Measurements from ENCODE around the gene DCAF7.

- TF ChIP-seq CTCF (IDR thresholded peaks at IDR 0.05; ENCODE audit: low read length) (no peak), EZH2 (optimal IDR thresholded peaks at IDR 0.05; ENCODE audit: low read depth, low read length) (no peak)
These were observed 34.9 kb upstream of the DCAF7 start for GRCh38 chr17:63515426-63515825.

Data from MM.1S (cell line).